ENCODE data around the gene ETNK2.
A peak's percentile ranks its signal among the peaks of the same experiment; 100 is the strongest.

Gene ETNK2

GRCh38 chr1:204151552-204152309, at the start of gene ETNK2:
ETNK2 (minus strand) TSS chr1:204152044; CDS start chr1:204151852, 192 bp downstream.
- H3K4me3 ChIP-seq (ENCODE audit: low read depth, low read length): no peak within 1 kb of the TSS
- no peak for TF ChIP-seq MYC (IDR thresholded peaks at IDR 0.05; ENCODE audit: low read depth, low read length)
- TF ChIP-seq POLR2A (IDR thresholded peaks at IDR 0.05; ENCODE audit: extremely low read depth, insufficient read length): no peak
- no peak for TF ChIP-seq CTCF (IDR thresholded peaks at IDR 0.05; ENCODE audit: low read depth, low read length)
- DNase-seq (ENCODE audit: low read depth): peak; percentile 46

GRCh38 chr1:204201348-204202040, 49.6 kb upstream of the ETNK2 start:
- no peak for DNase-seq (ENCODE audit: low read depth)
- H3K4me3 ChIP-seq (ENCODE audit: low read depth, low read length): no peak overlapping the region
- TF ChIP-seq MYC (IDR thresholded peaks at IDR 0.05; ENCODE audit: low read depth, low read length) (no peak), CTCF (IDR thresholded peaks at IDR 0.05; ENCODE audit: low read depth, low read length) (no peak), MAX (IDR thresholded peaks at IDR 0.05; ENCODE audit: low read depth, low read length) (no peak), POLR2A (IDR thresholded peaks at IDR 0.05; ENCODE audit: extremely low read depth, insufficient read length) (no peak)

- TF ChIP-seq MYC (IDR thresholded peaks at IDR 0.05; ENCODE audit: low read depth, low read length) (no peak), MAX (IDR thresholded peaks at IDR 0.05; ENCODE audit: low read depth, low read length) (no peak), POLR2A (IDR thresholded peaks at IDR 0.05; ENCODE audit: extremely low read depth, insufficient read length) (no peak)
- no peak for DNase-seq (ENCODE audit: low read depth)
- no peak overlapping the region for H3K4me3 ChIP-seq (ENCODE audit: low read depth, low read length)
These were observed 47.7 kb upstream of the ETNK2 start for GRCh38 chr1:204199579-204199978.

GRCh38 chr1:204198348-204199340, 46.8 kb upstream of the ETNK2 start:
- DNase-seq (ENCODE audit: low read depth): no peak
- TF ChIP-seq MAX (IDR thresholded peaks at IDR 0.05; ENCODE audit: low read depth, low read length) (no peak), MYC (IDR thresholded peaks at IDR 0.05; ENCODE audit: low read depth, low read length) (no peak), POLR2A (IDR thresholded peaks at IDR 0.05; ENCODE audit: extremely low read depth, insufficient read length) (no peak), CTCF (IDR thresholded peaks at IDR 0.05; ENCODE audit: low read depth, low read length) (no peak)
- no peak overlapping the region for H3K4me3 ChIP-seq (ENCODE audit: low read depth, low read length)

- no peak overlapping the region for H3K4me3 ChIP-seq (ENCODE audit: low read depth, low read length)
- no peak for TF ChIP-seq CTCF (IDR thresholded peaks at IDR 0.05; ENCODE audit: low read depth, low read length)
- TF ChIP-seq MAX (IDR thresholded peaks at IDR 0.05; ENCODE audit: low read depth, low read length): no peak
- TF ChIP-seq POLR2A (IDR thresholded peaks at IDR 0.05; ENCODE audit: extremely low read depth, insufficient read length): no peak
- no peak for TF ChIP-seq MYC (IDR thresholded peaks at IDR 0.05; ENCODE audit: low read depth, low read length)
- DNase-seq (ENCODE audit: low read depth): no peak
These were observed 45.2 kb upstream of the ETNK2 start for GRCh38 chr1:204197068-204197467.
